HepG2 (cell line): ENCODE measurements around the gene SH3BGR. TPM values are rescaled to one million over a fixed set of nuclear protein-coding genes. Genes with fewer than 3 reads are reported as not detected.
A peak's percentile ranks its signal among the peaks of the same experiment; 100 is the strongest.

ENCODE experiments used
- ATAC-seq: fragments of 200-7000 bp; cut with Tn5 transposase; 3 replicates; pipeline ENCODE4 v1.9.1; 2020; ENCODE audit warnings: mild to moderate bottlenecking, moderate library complexity
- BruUV-seq: library from RNA; stranded (reverse); fragments of 400-500 nt; replicated peaks from 2 replicates; lab custom pipeline; 2021; lab: Mats Ljungman, UMichigan
- CTCF ChIA-PET: fragments of 300-600 bp; formaldehyde crosslinking; extraction: SDS; loops from one replicate; lab custom pipeline; 2021; ENCODE audit warnings: low total read pairs, inconsistent platforms, low intra/inter-chr PET ratio; lab: Yijun Ruan, JAX
- POLR2A ChIA-PET: fragments of 350-600 bp; sonication (Branson Sonifier 250); formaldehyde crosslinking; loops from one replicate; lab custom pipeline; 2020; ENCODE audit warnings: antibody characterized with exemption, inconsistent platforms; lab: Yijun Ruan, JAX
- DNase-seq: peaks from one replicate; pipeline ENCODE4 v3.0.0-alpha.2; 2015; ENCODE audit warnings: low spot score
- FAIRE-seq: peaks from 3 replicates; lab custom pipeline; 2011; peaks lifted over from hg19 to GRCh38; lab: Jason Lieb, UNC
- H2AFZ ChIP-seq: one replicate; pipeline ENCODE4 v1.6.1; 2011; ENCODE audit warnings: low read length, inconsistent platforms
- H3K27ac ChIP-seq: fragments of 300-600 bp; 3 replicates; pipeline ENCODE4 v1.8.0; 2011; ENCODE audit warnings: mixed run types, mild to moderate bottlenecking, mixed read lengths, low read length, inconsistent platforms; ENCODE audit not compliant: insufficient read depth; ENCODE audit errors: extremely low read length
- H3K27me3 ChIP-seq, 2 experiments: fragments of 200-600 bp in 1 of 2; 2 replicates in 1 of 2; 3 replicates in 1 of 2; pipeline versions ENCODE4 v1.6.0 to v1.8.0; 2011; ENCODE audit warnings: low read length in 2 of 2, mild to moderate bottlenecking in 2 of 2, moderate library complexity in 2 of 2, inconsistent platforms in 1 of 2; ENCODE audit not compliant: insufficient read depth in 2 of 2, control insufficient read depth in 1 of 2
- H3K36me3 ChIP-seq, 2 experiments: fragments of 200-600 bp in 1 of 2; replicated peaks in 1 of 2; 2 replicates in 1 of 2; 3 replicates in 1 of 2; pipeline versions ENCODE4 v1.5.1 to v1.8.0; 2011; ENCODE audit warnings: low read length in 2 of 2, inconsistent platforms in 1 of 2; ENCODE audit not compliant: insufficient read depth in 2 of 2, control insufficient read depth in 1 of 2
- H3K4me1 ChIP-seq: 2 replicates; pipeline ENCODE4 v1.5.1; 2012; ENCODE audit warnings: low read length, inconsistent platforms; ENCODE audit not compliant: insufficient read depth
- H3K4me2 ChIP-seq: 2 replicates; pipeline ENCODE4 v1.6.0; 2011; ENCODE audit warnings: low read depth, low read length, inconsistent platforms
- H3K4me3 ChIP-seq, 3 experiments: fragments of 200-600 bp in 1 of 3; sonication (generic), shearing (Covaris generic) in 1 of 3; replicated peaks in 1 of 3; 2 replicates each; pipeline ENCODE4 v1.5.1; 2011 to 2016; ENCODE audit warnings: low read length in 3 of 3, inconsistent platforms in 2 of 3, low read depth in 2 of 3, mild to moderate bottlenecking in 2 of 3, control low read depth in 1 of 3, mixed read lengths in 1 of 3; ENCODE audit not compliant: insufficient read depth in 1 of 3
- H3K79me2 ChIP-seq: one replicate; pipeline ENCODE4 v1.6.1; 2011; ENCODE audit warnings: low read length, inconsistent platforms; ENCODE audit not compliant: insufficient read depth
- H3K9ac ChIP-seq: 2 replicates; pipeline ENCODE4 v1.6.0; 2011; ENCODE audit warnings: mild to moderate bottlenecking, low read depth, low read length, inconsistent platforms; ENCODE audit not compliant: insufficient read depth
- H3K9me3 ChIP-seq: 2 replicates; pipeline ENCODE4 v1.5.1; 2012; ENCODE audit warnings: mild to moderate bottlenecking, low read length
- H4K20me1 ChIP-seq: 2 replicates; pipeline ENCODE4 v1.6.0; 2011; ENCODE audit warnings: inconsistent platforms, mild to moderate bottlenecking, low read length, moderate library complexity; ENCODE audit not compliant: insufficient read depth
- E2F2 ChIP-seq: sonication (generic); formaldehyde crosslinking; IDR thresholded peaks from 2 replicates; pipeline ENCODE4 v1.4.0; 2020; ENCODE audit warnings: missing genetic modification reagents, borderline replicate concordance
- STAG1 ChIP-seq: sonication (generic); formaldehyde crosslinking; IDR thresholded peaks from 2 replicates; pipeline ENCODE4 v1.4.0; 2020; ENCODE audit warnings: missing genetic modification reagents
- ZNF10 ChIP-seq: sonication (generic); formaldehyde crosslinking; IDR thresholded peaks from 2 replicates; pipeline ENCODE4 v1.4.0; 2020; ENCODE audit warnings: mild to moderate bottlenecking, low read depth, missing genetic modification reagents, borderline replicate concordance
- ZNF557 ChIP-seq: sonication (generic); formaldehyde crosslinking; IDR thresholded peaks from 2 replicates; pipeline ENCODE4 v1.4.0; 2020; ENCODE audit warnings: missing genetic modification reagents
- ZNF737 ChIP-seq: sonication (generic); formaldehyde crosslinking; IDR thresholded peaks from 2 replicates; pipeline ENCODE4 v1.5.0; 2020; ENCODE audit warnings: missing genetic modification reagents, mild to moderate bottlenecking, borderline replicate concordance
- WGBS: methylation state at CpG from one replicate; pipeline ENCODE4 v1.1.6; 2017; ENCODE audit warnings: low lambda C conversion rate; 5-methylcytosine and 5-hydroxymethylcytosine counted together
- in situ Hi-C: cut with HindIII; loops from 2 replicates; pipeline ENCODE4 v1.10.0; 2017; ENCODE audit warnings: low pct_unique_long_range_greater_than_20kb; ENCODE audit not compliant: extremely low pct_ligation_motif_present
- intact Hi-C: fragments of 100-400 bp; cut with micrococcal nuclease; formaldehyde crosslinking; loops from one replicate; pipeline ENCODE4 v1.10.0; 2022; ENCODE audit not compliant: unreplicated experiment
- polyA plus RNA-seq, 8 experiments: library from polyadenylated mRNA; depleted of rRNA in 3 of 8; stranded (reverse) in 7 of 8; unstranded in 1 of 8; fragments of >200 nt; fragmentation: Illumina TruSeq in 4 of 8; extraction: Trizol in 4 of 8; gene quantifications; 2 replicates each; pipeline versions ENCODE4 v1.2.1 to v1.2.3, GENCODE V29; 2011 to 2016; ENCODE audit warnings: low read depth in 4 of 8, missing spikeins in 1 of 8, mixed read lengths in 1 of 8; ENCODE audit not compliant: insufficient read depth in 1 of 8
- total RNA-seq, 5 experiments: library from RNA; depleted of rRNA; stranded (reverse); fragments of >200 nt; fragmentation: Illumina TruSeq; extraction: Trizol; gene quantifications; 2 replicates each; pipeline ENCODE4 v1.2.3, GENCODE V29; 2016; ENCODE audit warnings: low read depth in 1 of 5

SH3BGR gene
- total and polyA plus RNA-seq, 2 of the 13 experiments (the other 11 are each of a cell fraction or from before 2014, with no cell fraction given), result 0.48 TPM; not detected in 1

DNA sequence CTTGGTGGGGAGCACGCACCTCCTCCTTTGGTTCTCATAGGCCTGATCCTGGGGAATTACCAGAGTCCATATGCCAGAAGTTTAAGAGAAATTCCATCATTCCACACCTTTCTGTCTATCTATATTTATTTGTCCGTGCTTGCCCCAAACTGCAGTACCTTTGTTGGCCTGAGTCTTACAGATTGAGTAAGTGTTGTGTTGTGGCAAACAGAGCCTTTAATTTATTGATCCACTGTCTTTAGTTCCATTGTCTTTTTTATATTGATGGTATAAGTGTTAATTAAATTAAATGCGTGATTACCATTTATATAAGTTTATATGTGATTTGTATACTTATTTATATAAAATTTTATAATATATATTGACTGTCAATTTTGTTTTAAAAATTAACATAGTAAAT lies 4.9 kb downstream of the SH3BGR start:
- ATAC-seq (peak; percentile 76), FAIRE-seq (no peak), DNase-seq (peak; percentile 14)
- Histone ChIP-seq H4K20me1 (no peaks in the 10 kb centered on the region), H3K27me3 (no peaks in the 10 kb centered on the region), H3K9me3 (no peaks in the 10 kb centered on the region), H3K27ac (no peak overlapping the region), H3K9ac (no peak overlapping the region), H2AFZ (no peak overlapping the region), H3K79me2 (no peaks in the 10 kb centered on the region), H3K4me1 (0 out of 2 replicates have a peak, but pooled peaks cover under 1% of the 10 kb centered on the region), H3K4me2 (no peak overlapping the region), H3K36me3 (no peaks in the 10 kb centered on the region), H3K4me3 (no peak overlapping the region)
- intact Hi-C loops (no loop called here), in situ Hi-C loops (no loop called here)
- no TSS peak for BruUV-seq
- CTCF ChIA-PET, result no interaction called here
- POLR2A ChIA-PET, result no interaction called here
- no peak for TF ChIP-seq ZNF737 (CRISPR knock-in tag)
- no peak for TF ChIP-seq ZNF10 (CRISPR knock-in tag)
- TF ChIP-seq E2F2 (CRISPR knock-in tag), result no peak
- no peak for TF ChIP-seq ZNF557 (CRISPR knock-in tag)
- WGBS, result 6% methylated on average over 2 of the region's 3 CpGs

DNA sequence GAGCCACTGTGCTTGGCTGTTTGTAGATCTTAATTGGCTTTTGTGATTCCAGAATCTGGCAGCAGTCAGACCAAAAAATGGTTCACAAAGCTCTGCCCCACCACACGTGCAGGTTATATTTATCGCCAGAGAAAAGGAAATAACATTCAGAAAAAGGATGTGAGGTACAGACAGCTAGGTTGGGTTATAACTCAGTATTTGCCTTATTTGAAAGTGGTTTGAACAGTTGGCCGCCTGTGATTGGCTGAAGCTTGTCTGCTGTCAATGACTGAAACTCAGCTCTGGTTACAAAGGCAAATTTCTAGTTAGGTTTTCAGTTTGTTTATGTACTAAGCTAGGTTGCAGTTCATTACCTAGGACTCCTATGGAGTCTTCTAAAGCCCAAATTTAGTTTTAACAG lies 9.6 kb downstream of the SH3BGR start:
- no peak for TF ChIP-seq STAG1
- FAIRE-seq, result no peak
- H3K36me3 ChIP-seq, result no peaks in the 10 kb centered on the region
- no peaks in the 10 kb centered on the region for H3K4me1 ChIP-seq
- no peaks in the 10 kb centered on the region for H4K20me1 ChIP-seq
- no peak overlapping the region for H3K9ac ChIP-seq
- in situ Hi-C loops, result no loop called here
- no TSS peak for BruUV-seq
- 48% methylated on average over 3 of the region's 3 CpGs for WGBS
- POLR2A ChIA-PET, result no interaction called here
- no peak for DNase-seq
- no peak overlapping the region for H3K4me3 ChIP-seq
- no peak overlapping the region for H3K4me2 ChIP-seq
- no peak for ATAC-seq
- no peaks in the 10 kb centered on the region for H3K9me3 ChIP-seq
- intact Hi-C loops, result no loop called here
- H3K27ac ChIP-seq, result no peak overlapping the region
- H3K79me2 ChIP-seq, result no peaks in the 10 kb centered on the region
- no peak overlapping the region for H2AFZ ChIP-seq
- CTCF ChIA-PET, result no interaction called here
- H3K27me3 ChIP-seq, result no peaks in the 10 kb centered on the region
